HEK293 (cell line): ENCODE results near the gene KCNQ4.

Experiments used
- CTCF ChIA-PET: fragments of 350-600 bp; formaldehyde crosslinking; extraction: SDS; loops from one replicate; lab custom pipeline; 2021; ENCODE audit warnings: antibody characterized with exemption; lab: Yijun Ruan, JAX
- POLR2A ChIA-PET: fragments of 300-600 bp; formaldehyde crosslinking; extraction: SDS; loops from one replicate; lab custom pipeline; 2020; ENCODE audit warnings: antibody characterized with exemption, inconsistent platforms; lab: Yijun Ruan, JAX
- H3K27ac ChIP-seq: fragments of 200-500 bp; sonication (Bioruptor generic); 2 replicates; pipeline ENCODE4 v1.5.1; 2014; ENCODE audit warnings: low read depth, low read length, control low read depth, inconsistent platforms; ENCODE audit errors: extremely low read depth
- H3K36me3 ChIP-seq, 2 experiments: fragments of 200-500 bp in 1 of 2; sonication (Bioruptor generic) in 1 of 2; 1 replicate in 1 of 2; 2 replicates in 1 of 2; pipeline ENCODE4 v1.5.1; 2014 to 2017; ENCODE audit warnings: inconsistent platforms in 2 of 2, low read length in 2 of 2; ENCODE audit not compliant: control insufficient read depth in 2 of 2, insufficient read depth in 1 of 2
- H3K4me1 ChIP-seq: fragments of 200-500 bp; sonication (Bioruptor generic); 2 replicates; pipeline ENCODE4 v1.5.1; 2014; ENCODE audit warnings: mild to moderate bottlenecking, low read length, inconsistent platforms; ENCODE audit not compliant: control insufficient read depth, insufficient read depth
- H3K4me3 ChIP-seq: 2 replicates; pipeline ENCODE4 v1.5.1; 2011; ENCODE audit warnings: low read depth, mild to moderate bottlenecking, control low read depth, low read length, moderate library complexity
- H3K9me3 ChIP-seq: fragments of 200-500 bp; sonication (Bioruptor generic); 2 replicates; pipeline ENCODE4 v1.5.1; 2014; ENCODE audit warnings: low read depth, low read length, inconsistent platforms; ENCODE audit not compliant: control insufficient read depth, insufficient read depth
- GLI4 ChIP-seq: fragments of 450-650 bp; formaldehyde crosslinking; IDR thresholded peaks from 2 replicates; pipeline ENCODE4 v1.5.1; 2016; ENCODE audit warnings: missing biosample characterization, missing genetic modification characterization
- GLIS2 ChIP-seq: fragments of 450-650 bp; formaldehyde crosslinking; IDR thresholded peaks from 2 replicates; pipeline ENCODE4 v1.5.1; 2016; ENCODE audit warnings: missing biosample characterization, missing genetic modification characterization
- KLF1 ChIP-seq: fragments of 450-650 bp; formaldehyde crosslinking; IDR thresholded peaks from 2 replicates; pipeline ENCODE4 v1.5.1; 2016; ENCODE audit warnings: missing biosample characterization, missing genetic modification characterization
- KLF10 ChIP-seq: fragments of 450-650 bp; IDR thresholded peaks from 2 replicates; pipeline ENCODE4 v1.5.1; 2018; ENCODE audit warnings: missing biosample characterization, mild to moderate bottlenecking, missing genetic modification characterization
- KLF8 ChIP-seq: fragments of 450-650 bp; formaldehyde crosslinking; IDR thresholded peaks from 2 replicates; pipeline ENCODE4 v1.5.1; 2016; ENCODE audit warnings: missing biosample characterization, missing genetic modification characterization
- KLF9 ChIP-seq: fragments of 450-650 bp; formaldehyde crosslinking; IDR thresholded peaks from 2 replicates; pipeline ENCODE4 v1.5.1; 2016; ENCODE audit warnings: missing biosample characterization, missing genetic modification characterization, low read depth
- MEIS1 ChIP-seq: sonication (generic); formaldehyde crosslinking; IDR thresholded peaks from 2 replicates; pipeline ENCODE4 v1.8.1; 2022; ENCODE audit warnings: missing genetic modification reagents, mild to moderate bottlenecking, borderline replicate concordance
- ZNF146 ChIP-seq: fragments of 450-650 bp; formaldehyde crosslinking; IDR thresholded peaks from 2 replicates; pipeline ENCODE4 v1.5.1; 2016; ENCODE audit warnings: missing biosample characterization, missing genetic modification characterization
- ZNF404 ChIP-seq: fragments of 450-650 bp; formaldehyde crosslinking; IDR thresholded peaks from 2 replicates; pipeline ENCODE4 v1.5.1; 2017; ENCODE audit warnings: missing biosample characterization, missing genetic modification characterization
- ZNF423 ChIP-seq: fragments of 450-650 bp; formaldehyde crosslinking; IDR thresholded peaks from 2 replicates; pipeline ENCODE4 v1.5.1; 2016; ENCODE audit warnings: missing biosample characterization, missing genetic modification characterization
- ZNF433 ChIP-seq: fragments of 450-650 bp; formaldehyde crosslinking; IDR thresholded peaks from 2 replicates; pipeline ENCODE4 v1.5.1; 2016; ENCODE audit warnings: missing biosample characterization, missing genetic modification characterization, low read depth
- ZNF596 ChIP-seq: fragments of 450-650 bp; IDR thresholded peaks from 2 replicates; pipeline ENCODE4 v1.5.0; 2018; ENCODE audit warnings: missing biosample characterization, mild to moderate bottlenecking, missing genetic modification characterization, moderate library complexity
- ZNF660 ChIP-seq: fragments of 450-650 bp; IDR thresholded peaks from 2 replicates; pipeline ENCODE4 v1.5.1; 2018; ENCODE audit warnings: missing biosample characterization, mild to moderate bottlenecking, missing genetic modification characterization
- ZNF837 ChIP-seq: fragments of 450-650 bp; formaldehyde crosslinking; IDR thresholded peaks from 2 replicates; pipeline ENCODE4 v1.5.1; 2016; ENCODE audit warnings: missing biosample characterization, missing genetic modification characterization
- TF ChIP-seq, protein P1 (sequence below): fragments of 450-650 bp; formaldehyde crosslinking; IDR thresholded peaks from 2 replicates; pipeline ENCODE4 v1.5.1; 2017; ENCODE audit warnings: missing biosample characterization, missing genetic modification characterization
- TF ChIP-seq, protein P2 (sequence below): fragments of 450-650 bp; formaldehyde crosslinking; IDR thresholded peaks from 2 replicates; pipeline ENCODE4 v1.5.1; 2016; ENCODE audit warnings: missing biosample characterization, missing genetic modification characterization
- TF ChIP-seq, protein P3 (sequence below): fragments of 450-650 bp; formaldehyde crosslinking; IDR thresholded peaks from 2 replicates; pipeline ENCODE4 v1.5.1; 2016; ENCODE audit warnings: missing biosample characterization, missing genetic modification characterization
- TF ChIP-seq, protein P4 (sequence below): fragments of 450-650 bp; formaldehyde crosslinking; IDR thresholded peaks from 2 replicates; pipeline ENCODE4 v1.5.1; 2016; ENCODE audit warnings: missing biosample characterization, missing genetic modification characterization, borderline replicate concordance

KCNQ4 gene

GRCh38 chr1:40817791-40818263, 34.2 kb downstream of the KCNQ4 start:
- Histone ChIP-seq H3K9me3 (no peaks in the 10 kb centered on the region), H3K27ac (no peak overlapping the region), H3K4me1 (no peaks in the 10 kb centered on the region), H3K36me3 (no peaks in the 10 kb centered on the region), H3K4me3 (no peak overlapping the region)
- ChIA-PET POLR2A (no interaction called here), CTCF (interaction anchor here (1.3 kb wide), 1 partner anchor 45 kb away, joined by 3 read pairs; no protein-coding TSS in a partner anchor)
- TF ChIP-seq, protein P1, sequence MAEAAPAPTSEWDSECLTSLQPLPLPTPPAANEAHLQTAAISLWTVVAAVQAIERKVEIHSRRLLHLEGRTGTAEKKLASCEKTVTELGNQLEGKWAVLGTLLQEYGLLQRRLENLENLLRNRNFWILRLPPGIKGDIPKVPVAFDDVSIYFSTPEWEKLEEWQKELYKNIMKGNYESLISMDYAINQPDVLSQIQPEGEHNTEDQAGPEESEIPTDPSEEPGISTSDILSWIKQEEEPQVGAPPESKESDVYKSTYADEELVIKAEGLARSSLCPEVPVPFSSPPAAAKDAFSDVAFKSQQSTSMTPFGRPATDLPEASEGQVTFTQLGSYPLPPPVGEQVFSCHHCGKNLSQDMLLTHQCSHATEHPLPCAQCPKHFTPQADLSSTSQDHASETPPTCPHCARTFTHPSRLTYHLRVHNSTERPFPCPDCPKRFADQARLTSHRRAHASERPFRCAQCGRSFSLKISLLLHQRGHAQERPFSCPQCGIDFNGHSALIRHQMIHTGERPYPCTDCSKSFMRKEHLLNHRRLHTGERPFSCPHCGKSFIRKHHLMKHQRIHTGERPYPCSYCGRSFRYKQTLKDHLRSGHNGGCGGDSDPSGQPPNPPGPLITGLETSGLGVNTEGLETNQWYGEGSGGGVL: no peak

DNA sequence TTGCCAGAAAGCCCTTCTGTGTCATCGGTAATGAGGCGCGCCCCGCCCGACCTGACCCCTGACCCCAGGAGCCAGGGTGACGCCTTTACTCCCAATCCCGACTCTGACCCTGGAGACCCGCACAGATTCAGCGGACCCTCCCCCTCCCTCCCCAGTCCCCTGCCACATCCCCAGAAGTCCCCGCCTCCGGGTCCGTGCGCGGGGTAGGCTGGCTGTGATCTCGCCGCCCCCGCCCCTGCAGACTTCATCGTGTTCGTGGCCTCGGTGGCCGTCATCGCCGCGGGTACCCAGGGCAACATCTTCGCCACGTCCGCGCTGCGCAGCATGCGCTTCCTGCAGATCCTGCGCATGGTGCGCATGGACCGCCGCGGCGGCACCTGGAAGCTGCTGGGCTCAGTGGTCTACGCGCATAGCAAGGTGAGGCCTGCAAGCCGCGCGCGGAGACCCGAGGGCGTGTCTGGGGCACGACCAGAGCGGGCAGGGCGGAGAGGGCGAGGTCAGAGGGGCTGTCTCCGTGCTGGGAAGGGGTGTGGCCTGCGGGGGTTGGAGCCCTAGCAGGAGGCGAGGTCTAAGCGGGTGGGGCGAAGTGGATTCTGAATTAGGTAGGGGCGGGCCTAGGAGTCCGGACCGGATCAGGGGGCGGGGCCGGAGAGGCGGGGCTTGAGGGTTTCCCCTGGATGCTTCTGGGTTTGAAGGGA, 34.8 kb downstream of the KCNQ4 start:
- Histone ChIP-seq H3K27ac (no peak overlapping the region), H3K9me3 (no peaks in the 10 kb centered on the region), H3K4me3 (no peak overlapping the region), H3K36me3 (no peaks in the 10 kb centered on the region), H3K4me1 (no peaks in the 10 kb centered on the region)
- peak; percentile 62; the same call in 1 of the 2 replicates for TF ChIP-seq KLF8 (tag by site-specific recombination)
- TF ChIP-seq, protein P2, sequence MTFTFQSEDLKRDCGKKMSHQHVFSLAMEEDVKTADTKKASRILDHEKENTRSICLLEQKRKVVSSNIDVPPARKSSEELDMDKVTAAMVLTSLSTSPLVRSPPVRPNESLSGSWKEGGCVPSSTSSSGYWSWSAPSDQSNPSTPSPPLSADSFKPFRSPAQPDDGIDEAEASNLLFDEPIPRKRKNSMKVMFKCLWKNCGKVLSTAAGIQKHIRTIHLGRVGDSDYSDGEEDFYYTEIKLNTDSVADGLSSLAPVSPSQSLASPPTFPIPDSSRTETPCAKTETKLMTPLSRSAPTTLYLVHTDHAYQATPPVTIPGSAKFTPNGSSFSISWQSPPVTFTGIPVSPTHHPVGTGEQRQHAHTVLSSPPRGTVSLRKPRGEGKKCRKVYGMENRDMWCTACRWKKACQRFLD: no peak
- 0 out of 2 replicates have a peak, but pooled peaks have one; percentile 31 for TF ChIP-seq KLF9
- peak; percentile 26; the same call in 1 of the 2 replicates for TF ChIP-seq KLF10 (tag by site-specific recombination)
- peak; percentile 96 for TF ChIP-seq KLF1
- POLR2A ChIA-PET: no interaction called here
- CTCF ChIA-PET: no interaction called here

- H3K4me3 ChIP-seq: no peak overlapping the region
- no peaks in the 10 kb centered on the region for H3K9me3 ChIP-seq
- POLR2A ChIA-PET: no interaction called here
- no peaks in the 10 kb centered on the region for H3K4me1 ChIP-seq
- no peaks in the 10 kb centered on the region for H3K36me3 ChIP-seq
- CTCF ChIA-PET: no interaction called here
- no peak overlapping the region for H3K27ac ChIP-seq
- TF ChIP-seq MEIS1 (CRISPR knock-in tag): no peak
- TF ChIP-seq ZNF596 (tag by site-specific recombination): no peak
- TF ChIP-seq GLI4: no peak
- TF ChIP-seq ZNF433: no peak
- TF ChIP-seq, protein P3, sequence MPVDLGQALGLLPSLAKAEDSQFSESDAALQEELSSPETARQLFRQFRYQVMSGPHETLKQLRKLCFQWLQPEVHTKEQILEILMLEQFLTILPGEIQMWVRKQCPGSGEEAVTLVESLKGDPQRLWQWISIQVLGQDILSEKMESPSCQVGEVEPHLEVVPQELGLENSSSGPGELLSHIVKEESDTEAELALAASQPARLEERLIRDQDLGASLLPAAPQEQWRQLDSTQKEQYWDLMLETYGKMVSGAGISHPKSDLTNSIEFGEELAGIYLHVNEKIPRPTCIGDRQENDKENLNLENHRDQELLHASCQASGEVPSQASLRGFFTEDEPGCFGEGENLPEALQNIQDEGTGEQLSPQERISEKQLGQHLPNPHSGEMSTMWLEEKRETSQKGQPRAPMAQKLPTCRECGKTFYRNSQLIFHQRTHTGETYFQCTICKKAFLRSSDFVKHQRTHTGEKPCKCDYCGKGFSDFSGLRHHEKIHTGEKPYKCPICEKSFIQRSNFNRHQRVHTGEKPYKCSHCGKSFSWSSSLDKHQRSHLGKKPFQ: no peak
- no peak for TF ChIP-seq ZNF404 (tag by site-specific recombination)
- TF ChIP-seq GLIS2 (tag by site-specific recombination): no peak
- no peak for TF ChIP-seq ZNF146 (tag by site-specific recombination)
- TF ChIP-seq ZNF660 (tag by site-specific recombination): no peak
- no peak for TF ChIP-seq ZNF423 (tag by site-specific recombination)
- TF ChIP-seq, protein P2: no peak
- no peak for TF ChIP-seq ZNF837
- TF ChIP-seq, protein P4, sequence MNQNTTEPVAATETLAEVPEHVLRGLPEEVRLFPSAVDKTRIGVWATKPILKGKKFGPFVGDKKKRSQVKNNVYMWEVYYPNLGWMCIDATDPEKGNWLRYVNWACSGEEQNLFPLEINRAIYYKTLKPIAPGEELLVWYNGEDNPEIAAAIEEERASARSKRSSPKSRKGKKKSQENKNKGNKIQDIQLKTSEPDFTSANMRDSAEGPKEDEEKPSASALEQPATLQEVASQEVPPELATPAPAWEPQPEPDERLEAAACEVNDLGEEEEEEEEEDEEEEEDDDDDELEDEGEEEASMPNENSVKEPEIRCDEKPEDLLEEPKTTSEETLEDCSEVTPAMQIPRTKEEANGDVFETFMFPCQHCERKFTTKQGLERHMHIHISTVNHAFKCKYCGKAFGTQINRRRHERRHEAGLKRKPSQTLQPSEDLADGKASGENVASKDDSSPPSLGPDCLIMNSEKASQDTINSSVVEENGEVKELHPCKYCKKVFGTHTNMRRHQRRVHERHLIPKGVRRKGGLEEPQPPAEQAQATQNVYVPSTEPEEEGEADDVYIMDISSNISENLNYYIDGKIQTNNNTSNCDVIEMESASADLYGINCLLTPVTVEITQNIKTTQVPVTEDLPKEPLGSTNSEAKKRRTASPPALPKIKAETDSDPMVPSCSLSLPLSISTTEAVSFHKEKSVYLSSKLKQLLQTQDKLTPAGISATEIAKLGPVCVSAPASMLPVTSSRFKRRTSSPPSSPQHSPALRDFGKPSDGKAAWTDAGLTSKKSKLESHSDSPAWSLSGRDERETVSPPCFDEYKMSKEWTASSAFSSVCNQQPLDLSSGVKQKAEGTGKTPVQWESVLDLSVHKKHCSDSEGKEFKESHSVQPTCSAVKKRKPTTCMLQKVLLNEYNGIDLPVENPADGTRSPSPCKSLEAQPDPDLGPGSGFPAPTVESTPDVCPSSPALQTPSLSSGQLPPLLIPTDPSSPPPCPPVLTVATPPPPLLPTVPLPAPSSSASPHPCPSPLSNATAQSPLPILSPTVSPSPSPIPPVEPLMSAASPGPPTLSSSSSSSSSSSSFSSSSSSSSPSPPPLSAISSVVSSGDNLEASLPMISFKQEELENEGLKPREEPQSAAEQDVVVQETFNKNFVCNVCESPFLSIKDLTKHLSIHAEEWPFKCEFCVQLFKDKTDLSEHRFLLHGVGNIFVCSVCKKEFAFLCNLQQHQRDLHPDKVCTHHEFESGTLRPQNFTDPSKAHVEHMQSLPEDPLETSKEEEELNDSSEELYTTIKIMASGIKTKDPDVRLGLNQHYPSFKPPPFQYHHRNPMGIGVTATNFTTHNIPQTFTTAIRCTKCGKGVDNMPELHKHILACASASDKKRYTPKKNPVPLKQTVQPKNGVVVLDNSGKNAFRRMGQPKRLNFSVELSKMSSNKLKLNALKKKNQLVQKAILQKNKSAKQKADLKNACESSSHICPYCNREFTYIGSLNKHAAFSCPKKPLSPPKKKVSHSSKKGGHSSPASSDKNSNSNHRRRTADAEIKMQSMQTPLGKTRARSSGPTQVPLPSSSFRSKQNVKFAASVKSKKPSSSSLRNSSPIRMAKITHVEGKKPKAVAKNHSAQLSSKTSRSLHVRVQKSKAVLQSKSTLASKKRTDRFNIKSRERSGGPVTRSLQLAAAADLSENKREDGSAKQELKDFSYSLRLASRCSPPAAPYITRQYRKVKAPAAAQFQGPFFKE (tag by site-specific recombination): no peak
These were observed 35.5 kb downstream of the KCNQ4 start for GRCh38 chr1:40819101-40819500.
